Neural progenitor cell (in vitro differentiated cells): ENCODE measurements around the gene CASTOR1. TPM values are rescaled to one million over a fixed set of nuclear protein-coding genes. Genes with fewer than 3 reads are reported as not detected.
A peak's percentile ranks its signal among the peaks of the same experiment; 100 is the strongest.

ENCODE experiments used
- DNase-seq: peaks from one replicate; pipeline ENCODE4 v3.0.0-alpha.2; 2016; ENCODE audit warnings: low spot score
- H2AFZ ChIP-seq: fragments of 200-600 bp; sonication (generic); replicated peaks from 2 replicates; pipeline ENCODE4 v1.6.1; 2016; ENCODE audit warnings: antibody characterized with exemption
- H3F3A ChIP-seq: fragments of 200-600 bp; sonication (generic); 2 replicates; pipeline ENCODE4 v1.6.1; 2016; ENCODE audit warnings: antibody characterized with exemption, low read depth
- H3K27ac ChIP-seq: fragments of 200-600 bp; sonication (generic); 2 replicates; pipeline ENCODE4 v1.5.1; 2016; ENCODE audit warnings: mild to moderate bottlenecking
- H3K27me3 ChIP-seq: fragments of 200-600 bp; sonication (generic); 2 replicates; pipeline ENCODE4 v1.6.1; 2016; ENCODE audit warnings: mild to moderate bottlenecking, moderate library complexity
- H3K36me3 ChIP-seq: fragments of 200-600 bp; sonication (generic); 2 replicates; pipeline ENCODE4 v1.5.1; 2016
- H3K4me1 ChIP-seq: fragments of 200-600 bp; sonication (generic); 2 replicates; pipeline ENCODE4 v1.6.1; 2016; ENCODE audit warnings: mixed run types
- H3K4me2 ChIP-seq: fragments of 200-600 bp; sonication (generic); 2 replicates; pipeline ENCODE4 v1.6.1; 2016
- H3K4me3 ChIP-seq: fragments of 200-600 bp; sonication (generic); 2 replicates; pipeline ENCODE4 v1.5.1; 2016
- H3K79me2 ChIP-seq: fragments of 200-600 bp; sonication (generic); 2 replicates; pipeline ENCODE4 v1.6.1; 2016; ENCODE audit warnings: low read depth
- H3K9ac ChIP-seq: fragments of 200-600 bp; sonication (generic); 2 replicates; pipeline ENCODE4 v1.6.1; 2016
- H3K9me3 ChIP-seq: fragments of 200-600 bp; sonication (generic); 2 replicates; pipeline ENCODE4 v1.5.1; 2016; ENCODE audit warnings: low read depth
- H4K20me1 ChIP-seq: fragments of 200-600 bp; sonication (generic); 2 replicates; pipeline ENCODE4 v1.6.1; 2016; ENCODE audit warnings: low read depth
- H3K27ac Mint-ChIP-seq: 3 replicates; pipeline ENCODE4 v1.8.0; 2021; ENCODE audit warnings: mixed read lengths
- H3K27me3 Mint-ChIP-seq: 2 replicates; pipeline ENCODE4 v1.8.0; 2022; ENCODE audit warnings: low read depth, mild to moderate bottlenecking, inconsistent platforms, moderate library complexity, mixed read lengths; ENCODE audit not compliant: insufficient read depth
- H3K36me3 Mint-ChIP-seq: 3 replicates; pipeline ENCODE4 v1.8.0; 2021; ENCODE audit warnings: mixed read lengths
- H3K4me1 Mint-ChIP-seq: 3 replicates; pipeline ENCODE4 v1.8.0; 2021; ENCODE audit warnings: mixed read lengths
- H3K4me3 Mint-ChIP-seq: 3 replicates; pipeline ENCODE4 v1.8.0; 2021; ENCODE audit warnings: mild to moderate bottlenecking, moderate library complexity, mixed read lengths
- H3K9me3 Mint-ChIP-seq: 3 replicates; pipeline ENCODE4 v1.8.0; 2020; ENCODE audit warnings: mixed read lengths
- EZH2 ChIP-seq: fragments of 200-600 bp; sonication (generic); IDR thresholded peaks from 2 replicates; pipeline ENCODE4 v1.6.1; 2017; ENCODE audit warnings: antibody characterized with exemption, mild to moderate bottlenecking, moderate library complexity
- EZH2phosphoT487 ChIP-seq: fragments of 200-600 bp; sonication (generic); IDR thresholded peaks from 2 replicates; pipeline ENCODE4 v1.6.1; 2017; ENCODE audit warnings: antibody characterized with exemption
- total RNA-seq: library from RNA; depleted of rRNA; stranded (reverse); fragments of >200 nt; gene quantifications from 2 replicates; pipeline ENCODE4 v1.2.3, GENCODE V29; 2015; ENCODE audit warnings: low replicate concordance
- TF ChIP-seq, protein P1 (sequence below): fragments of 200-600 bp; sonication (generic); IDR thresholded peaks from 2 replicates; pipeline ENCODE4 v1.5.1; 2017; ENCODE audit warnings: antibody characterized with exemption, mild to moderate bottlenecking

The CASTOR1 gene
- total RNA-seq, 1 donor from 2014 or later: 6.2 TPM

DNA sequence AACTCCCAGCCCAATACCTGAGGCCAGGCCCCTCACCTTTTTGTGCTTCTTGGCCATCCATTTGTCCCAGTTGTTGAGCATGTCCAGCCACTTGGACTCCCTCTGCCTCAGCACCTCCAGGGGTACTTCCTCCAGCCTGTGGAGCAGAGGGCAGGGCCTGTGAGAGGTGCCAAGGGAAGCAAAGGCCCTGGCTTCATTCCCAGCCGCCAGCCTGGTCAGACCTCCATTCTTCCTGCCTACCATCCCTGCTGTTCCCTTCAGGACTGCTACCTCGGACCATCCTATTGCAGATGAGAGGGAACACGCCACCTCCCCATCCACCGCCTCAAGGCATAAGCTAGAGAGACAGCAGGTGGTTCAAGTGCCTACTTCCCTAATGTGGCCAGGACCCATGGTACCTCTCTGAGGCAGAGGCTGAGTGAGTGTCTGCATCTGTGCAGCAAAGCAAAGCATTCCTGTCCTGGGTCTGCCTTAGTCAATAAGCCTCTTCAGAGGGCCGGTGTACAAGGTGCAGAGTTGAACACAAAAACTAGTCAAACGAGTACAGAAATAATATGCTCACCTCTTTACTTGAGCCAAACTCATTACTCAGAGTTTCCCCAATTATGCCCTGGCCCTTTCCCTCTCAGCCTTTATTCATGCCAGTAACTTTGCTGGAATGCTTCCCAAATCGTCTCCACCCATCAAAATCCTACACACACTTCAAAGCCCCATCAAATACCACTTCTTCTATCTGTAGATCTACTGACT is 15.4 kb upstream of the CASTOR1 start:
- H3K4me3 ChIP-seq: no peak overlapping the region
- H4K20me1 ChIP-seq: peaks cover 2% of the 10 kb centered on the region
- peaks cover 6% of the 10 kb centered on the region for H3K4me1 ChIP-seq
- no peaks in the 10 kb centered on the region for H3K9me3 Mint-ChIP-seq
- no peaks in the 10 kb centered on the region for H3K27me3 Mint-ChIP-seq
- no peaks in the 10 kb centered on the region for H3K9me3 ChIP-seq
- no peak overlapping the region for H3K27ac ChIP-seq
- H3K27me3 ChIP-seq: no peaks in the 10 kb centered on the region
- peaks cover 6% of the 10 kb centered on the region for H3K4me1 Mint-ChIP-seq
- H3K36me3 ChIP-seq: no peaks in the 10 kb centered on the region
- no peaks in the 10 kb centered on the region for H3K36me3 Mint-ChIP-seq
- no peak for DNase-seq
- no peaks in the 10 kb centered on the region for H3F3A ChIP-seq
- H3K27ac Mint-ChIP-seq: no peak overlapping the region
- H3K79me2 ChIP-seq: no peaks in the 10 kb centered on the region
- no peak overlapping the region for H3K4me2 ChIP-seq
- no peak overlapping the region for H3K9ac ChIP-seq
- no peak overlapping the region for H3K4me3 Mint-ChIP-seq
- no peak overlapping the region for H2AFZ ChIP-seq
- TF ChIP-seq, protein P1, sequence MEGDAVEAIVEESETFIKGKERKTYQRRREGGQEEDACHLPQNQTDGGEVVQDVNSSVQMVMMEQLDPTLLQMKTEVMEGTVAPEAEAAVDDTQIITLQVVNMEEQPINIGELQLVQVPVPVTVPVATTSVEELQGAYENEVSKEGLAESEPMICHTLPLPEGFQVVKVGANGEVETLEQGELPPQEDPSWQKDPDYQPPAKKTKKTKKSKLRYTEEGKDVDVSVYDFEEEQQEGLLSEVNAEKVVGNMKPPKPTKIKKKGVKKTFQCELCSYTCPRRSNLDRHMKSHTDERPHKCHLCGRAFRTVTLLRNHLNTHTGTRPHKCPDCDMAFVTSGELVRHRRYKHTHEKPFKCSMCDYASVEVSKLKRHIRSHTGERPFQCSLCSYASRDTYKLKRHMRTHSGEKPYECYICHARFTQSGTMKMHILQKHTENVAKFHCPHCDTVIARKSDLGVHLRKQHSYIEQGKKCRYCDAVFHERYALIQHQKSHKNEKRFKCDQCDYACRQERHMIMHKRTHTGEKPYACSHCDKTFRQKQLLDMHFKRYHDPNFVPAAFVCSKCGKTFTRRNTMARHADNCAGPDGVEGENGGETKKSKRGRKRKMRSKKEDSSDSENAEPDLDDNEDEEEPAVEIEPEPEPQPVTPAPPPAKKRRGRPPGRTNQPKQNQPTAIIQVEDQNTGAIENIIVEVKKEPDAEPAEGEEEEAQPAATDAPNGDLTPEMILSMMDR: no peak
- TF ChIP-seq EZH2: no peak
- no peak for TF ChIP-seq EZH2phosphoT487

DNA sequence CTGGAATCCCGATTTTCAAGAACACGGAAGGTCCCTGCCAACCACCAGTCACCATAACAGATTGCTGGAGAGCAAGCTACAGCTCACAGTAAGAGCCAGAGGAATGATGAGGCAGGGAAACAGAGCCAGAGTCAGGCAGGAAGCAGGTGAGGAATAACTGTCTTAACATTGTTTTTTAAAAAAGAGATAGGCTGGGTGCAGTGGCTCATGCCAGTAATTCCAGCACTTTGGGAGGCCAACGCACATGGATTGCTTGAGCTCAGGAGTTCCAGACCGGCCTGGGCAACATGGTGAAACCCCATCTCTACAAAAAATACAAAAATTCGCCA is 13.5 kb upstream of the CASTOR1 start:
- H3K27ac ChIP-seq: no peak overlapping the region
- no peak overlapping the region for H3K4me3 ChIP-seq
- no peak for TF ChIP-seq EZH2
- H3K27me3 Mint-ChIP-seq: no peaks in the 10 kb centered on the region
- no peaks in the 10 kb centered on the region for H3K79me2 ChIP-seq
- no peaks in the 10 kb centered on the region for H3K36me3 ChIP-seq
- no peak overlapping the region for H3K4me3 Mint-ChIP-seq
- no peak overlapping the region for H2AFZ ChIP-seq
- H3F3A ChIP-seq: no peaks in the 10 kb centered on the region
- H4K20me1 ChIP-seq: peaks cover 2% of the 10 kb centered on the region
- no peak for DNase-seq
- no peak overlapping the region for H3K4me2 ChIP-seq
- no peak overlapping the region for H3K9ac ChIP-seq
- no peaks in the 10 kb centered on the region for H3K9me3 Mint-ChIP-seq
- no peaks in the 10 kb centered on the region for H3K9me3 ChIP-seq
- no peaks in the 10 kb centered on the region for H3K36me3 Mint-ChIP-seq
- H3K27ac Mint-ChIP-seq: no peak overlapping the region
- peaks cover 6% of the 10 kb centered on the region for H3K4me1 ChIP-seq
- no peaks in the 10 kb centered on the region for H3K27me3 ChIP-seq
- H3K4me1 Mint-ChIP-seq: no peaks in the 10 kb centered on the region

DNA sequence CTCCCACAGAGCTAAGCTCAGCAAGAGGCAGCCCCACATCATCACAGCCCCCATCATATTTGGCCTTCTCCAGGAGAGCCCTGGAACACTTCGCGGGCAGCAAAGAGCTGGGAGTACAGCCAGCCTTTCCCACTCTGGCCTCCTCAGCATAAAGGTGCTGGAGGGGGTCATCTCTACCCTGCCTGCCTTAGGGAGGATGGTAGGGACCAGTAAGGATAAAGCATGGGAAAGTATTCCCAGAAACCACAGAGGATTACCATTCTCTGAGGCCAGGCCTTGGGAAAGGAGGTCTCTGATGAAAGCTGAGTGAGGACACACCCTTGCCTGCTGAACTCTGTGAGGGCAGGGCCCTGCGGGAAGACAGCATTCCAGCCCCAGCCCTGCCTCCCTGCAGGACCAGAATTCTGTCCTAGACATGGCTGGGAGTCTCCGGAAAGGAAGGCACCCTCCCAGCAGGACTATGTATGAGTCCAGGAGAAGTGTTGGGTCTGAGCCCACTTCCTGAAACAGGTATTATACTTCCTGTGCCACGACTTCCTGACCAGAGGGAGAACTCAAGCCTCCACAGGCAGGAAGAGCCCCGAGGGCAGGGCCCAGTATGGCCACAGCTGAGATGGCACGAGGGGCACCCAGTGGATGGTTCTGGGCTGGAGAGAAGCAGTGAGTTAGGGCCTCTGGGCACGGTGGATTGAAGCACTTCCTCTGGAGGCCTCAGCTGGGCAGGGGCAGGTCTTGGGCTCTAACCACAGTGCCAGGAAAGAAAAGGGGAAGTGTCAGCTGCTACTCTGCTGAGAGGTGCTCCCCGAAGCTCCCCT is 12.9 kb upstream of the CASTOR1 start:
- Histone ChIP-seq H3K36me3 (no peaks in the 10 kb centered on the region), H3K9ac (peak overlapping the region; percentile 20), H3K9me3 (no peaks in the 10 kb centered on the region), H3K4me1 (peaks cover 6% of the 10 kb centered on the region), H3F3A (no peaks in the 10 kb centered on the region), H4K20me1 (peaks cover 2% of the 10 kb centered on the region), H3K4me3 (no peak overlapping the region), H3K27ac (no peak overlapping the region), H3K27me3 (no peaks in the 10 kb centered on the region), H2AFZ (no peak overlapping the region), H3K79me2 (no peaks in the 10 kb centered on the region), H3K4me2 (no peak overlapping the region)
- TF ChIP-seq EZH2: no peak
- TF ChIP-seq, protein P1: no peak
- no peak for TF ChIP-seq EZH2phosphoT487
- Mint-ChIP-seq H3K36me3 (no peaks in the 10 kb centered on the region), H3K4me3 (no peak overlapping the region), H3K4me1 (no peaks in the 10 kb centered on the region), H3K27ac (no peak overlapping the region), H3K27me3 (no peaks in the 10 kb centered on the region), H3K9me3 (no peaks in the 10 kb centered on the region)
- DNase-seq: no peak

DNA sequence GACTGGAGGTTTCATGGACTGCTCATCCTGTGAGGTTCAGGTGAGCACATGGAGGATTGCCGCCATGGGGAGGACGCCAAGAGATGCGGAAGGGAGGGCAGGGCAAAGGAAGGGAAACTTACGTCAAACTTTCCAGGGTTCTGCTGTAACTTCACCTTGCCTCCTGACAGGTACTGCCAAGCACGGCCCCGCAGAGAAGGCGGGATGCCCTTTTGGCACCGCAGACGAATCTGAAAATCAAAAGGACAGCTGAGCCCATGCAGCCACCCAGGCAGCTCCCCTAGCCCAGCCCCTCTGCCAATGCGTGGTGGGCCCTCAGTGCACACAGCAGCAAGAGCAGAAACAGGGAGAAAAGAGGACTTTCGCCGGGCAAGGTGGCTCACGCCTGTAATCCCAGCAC is 10.0 kb upstream of the CASTOR1 start:
- no peaks in the 10 kb centered on the region for H3K4me1 ChIP-seq
- peaks cover 2% of the 10 kb centered on the region for H3K27me3 Mint-ChIP-seq
- no peak for DNase-seq
- H3K36me3 ChIP-seq: no peaks in the 10 kb centered on the region
- no peaks in the 10 kb centered on the region for H3K9me3 ChIP-seq
- TF ChIP-seq, protein P1: no peak
- no peak for TF ChIP-seq EZH2phosphoT487
- no peak for TF ChIP-seq EZH2
- H2AFZ ChIP-seq: no peak overlapping the region
- no peaks in the 10 kb centered on the region for H3K36me3 Mint-ChIP-seq
- H3K79me2 ChIP-seq: no peaks in the 10 kb centered on the region
- no peak overlapping the region for H3K9ac ChIP-seq
- H3K4me3 Mint-ChIP-seq: no peak overlapping the region
- no peaks in the 10 kb centered on the region for H3K4me1 Mint-ChIP-seq
- no peaks in the 10 kb centered on the region for H3K9me3 Mint-ChIP-seq
- H3K27ac ChIP-seq: no peak overlapping the region
- no peak overlapping the region for H3K4me2 ChIP-seq
- no peak overlapping the region for H3K27ac Mint-ChIP-seq
- H3K27me3 ChIP-seq: no peaks in the 10 kb centered on the region
- H3F3A ChIP-seq: no peaks in the 10 kb centered on the region
- no peaks in the 10 kb centered on the region for H4K20me1 ChIP-seq
- no peak overlapping the region for H3K4me3 ChIP-seq
